Stimulated activated naive CD8-positive, alpha-beta T cell treated with anti-CD3 and anti-CD28 coated beads, Interleukin-15, Interleukin-2, amounts not matched to agents 100 U/mL and 50 U/mL, for 24 hours (primary cell): ENCODE measurements around the gene GFOD1.
"Not testable (repeated sequence)": the region's sequence is repeated elsewhere in the genome, so short reads cannot be mapped to it uniquely, and the experiment has no call there.

Experiments used
- ATAC-seq: fragments of 150-1000 bp; cut with Tn5 transposase; one replicate; pipeline ENCODE4 v1.10.0; 2021
- DNase-seq: peaks from one replicate; pipeline ENCODE4 v3.0.0; 2021

GFOD1 gene

DNA sequence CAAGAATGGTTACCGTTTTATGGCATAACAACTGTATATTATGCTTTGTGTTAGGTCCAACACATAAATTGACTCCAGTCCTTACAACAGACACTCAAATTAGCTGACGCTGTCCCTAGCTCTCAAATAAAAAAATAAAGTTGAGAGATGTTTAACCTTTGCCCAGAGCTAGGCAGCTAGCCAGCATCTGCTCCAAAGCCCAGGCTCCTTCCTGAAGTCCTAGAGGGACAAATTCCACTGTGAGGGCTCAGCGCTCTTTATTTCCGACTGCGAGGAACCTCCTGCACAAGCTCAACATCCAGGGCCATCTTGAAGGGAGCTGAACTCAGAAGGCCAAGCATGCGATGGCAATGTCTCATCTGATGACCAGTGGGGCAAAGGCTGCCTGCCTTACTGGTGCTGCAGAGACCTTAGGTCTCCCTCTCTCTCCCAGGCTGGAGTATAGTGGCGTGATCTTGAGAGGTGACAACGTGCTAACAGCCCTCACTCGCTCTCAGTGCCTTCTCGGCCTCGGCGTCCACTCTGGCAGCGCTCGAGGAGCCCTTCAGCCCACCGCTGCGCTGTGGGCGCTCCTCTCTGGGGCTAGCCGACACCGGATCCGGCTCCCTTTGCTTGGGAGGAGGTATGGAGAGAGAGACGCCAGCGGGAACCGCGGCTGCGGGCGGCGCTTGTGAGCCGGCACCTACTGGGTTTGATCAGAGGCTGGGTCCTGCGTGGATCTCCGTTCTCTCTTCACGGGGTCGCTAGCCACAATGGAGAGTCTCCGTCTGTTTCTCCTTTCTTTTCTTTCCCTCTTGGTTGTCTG lies 24.7 kb upstream of the GFOD1 start:
- DNase-seq (no peak), ATAC-seq (no peak)

DNA sequence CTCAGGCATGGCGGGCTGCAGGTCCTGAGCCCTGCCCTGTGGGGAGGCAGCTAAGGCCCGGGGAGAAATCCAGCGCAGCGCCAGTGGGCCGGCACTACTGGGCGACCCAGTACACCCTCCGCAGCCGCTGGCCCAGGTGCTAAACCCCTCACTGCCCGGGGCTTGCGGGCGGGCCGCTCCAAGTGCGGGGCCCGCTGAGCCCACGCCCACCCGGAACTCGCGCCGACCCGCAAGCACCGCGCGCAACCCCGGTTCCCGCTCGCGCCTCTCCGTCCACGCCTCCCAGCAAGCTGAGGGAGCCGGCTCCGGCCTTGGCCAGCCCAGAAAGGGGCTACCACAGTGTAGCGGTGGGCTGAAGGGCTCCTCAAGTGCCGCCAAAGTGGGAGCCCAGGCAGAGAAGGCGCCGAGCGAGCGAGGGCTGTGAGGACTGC lies 23.8 kb upstream of the GFOD1 start:
- not testable (repeated sequence) for ATAC-seq, DNase-seq

DNA sequence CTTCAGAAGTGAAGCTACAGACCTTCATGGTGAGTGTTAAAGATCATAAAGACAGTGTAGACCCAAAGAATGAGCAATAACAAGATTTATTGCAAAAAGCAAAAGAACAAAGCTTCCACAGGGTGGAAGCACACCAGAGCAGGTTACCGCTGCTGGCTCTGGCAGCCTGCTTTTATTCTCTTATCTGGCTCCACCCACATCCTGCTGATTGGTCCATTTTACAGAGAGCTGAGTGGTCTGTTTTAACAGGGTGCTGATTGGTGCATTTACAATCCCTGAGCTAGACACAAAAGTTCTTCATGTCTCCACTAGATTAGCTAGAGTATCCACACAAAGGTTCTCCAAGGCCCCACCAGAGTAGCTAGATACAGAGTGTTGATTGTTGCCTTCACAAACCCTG lies 23.0 kb upstream of the GFOD1 start:
- ATAC-seq, DNase-seq: not testable (repeated sequence)

DNA sequence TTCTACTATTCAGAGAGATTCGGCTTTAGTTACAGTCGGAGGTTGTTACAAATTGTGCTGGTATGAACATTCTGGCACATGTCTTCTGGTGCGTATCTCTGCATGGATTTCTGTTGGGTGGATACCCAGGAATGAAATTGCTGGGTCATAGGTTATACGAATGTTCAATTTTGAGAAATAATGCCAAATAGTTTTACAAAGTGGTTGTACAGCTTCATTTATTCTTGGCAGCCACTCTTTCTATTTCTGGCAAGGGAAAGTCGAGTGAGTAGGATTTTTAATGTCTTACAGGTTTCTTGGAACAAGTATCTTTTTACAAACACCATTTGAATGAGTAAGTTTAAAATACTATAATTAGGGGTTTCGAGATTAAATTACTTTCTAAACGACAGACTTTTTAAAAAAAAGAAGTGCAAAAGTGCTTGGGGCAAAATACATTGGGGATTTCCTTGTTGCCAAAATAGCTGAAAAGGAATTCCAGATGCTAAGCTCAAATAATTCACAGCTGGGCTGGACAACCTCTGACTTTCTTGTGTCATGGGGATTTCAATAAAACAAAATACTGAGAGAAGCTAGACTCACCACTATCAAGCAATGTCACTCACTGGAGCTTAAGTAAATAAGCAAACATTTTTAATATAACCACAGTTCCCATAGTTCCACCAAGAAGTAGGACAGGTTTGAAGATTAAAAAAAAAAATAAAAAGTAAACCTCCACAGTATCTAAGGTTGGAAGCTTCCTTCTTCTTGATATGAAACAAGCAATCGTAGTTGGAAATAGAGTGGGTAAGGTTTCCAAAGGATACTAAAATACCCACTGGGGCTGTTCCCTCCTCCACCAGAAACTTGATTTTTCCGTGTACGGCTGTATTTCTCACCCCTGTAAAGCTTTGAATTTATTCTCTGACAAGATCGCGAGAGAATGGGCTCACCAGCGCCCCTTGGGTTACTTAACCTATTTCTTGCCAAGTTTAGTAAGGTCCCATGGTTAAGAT lies 21.6 kb upstream of the GFOD1 start:
- ATAC-seq (no peak), DNase-seq (no peak)

DNA sequence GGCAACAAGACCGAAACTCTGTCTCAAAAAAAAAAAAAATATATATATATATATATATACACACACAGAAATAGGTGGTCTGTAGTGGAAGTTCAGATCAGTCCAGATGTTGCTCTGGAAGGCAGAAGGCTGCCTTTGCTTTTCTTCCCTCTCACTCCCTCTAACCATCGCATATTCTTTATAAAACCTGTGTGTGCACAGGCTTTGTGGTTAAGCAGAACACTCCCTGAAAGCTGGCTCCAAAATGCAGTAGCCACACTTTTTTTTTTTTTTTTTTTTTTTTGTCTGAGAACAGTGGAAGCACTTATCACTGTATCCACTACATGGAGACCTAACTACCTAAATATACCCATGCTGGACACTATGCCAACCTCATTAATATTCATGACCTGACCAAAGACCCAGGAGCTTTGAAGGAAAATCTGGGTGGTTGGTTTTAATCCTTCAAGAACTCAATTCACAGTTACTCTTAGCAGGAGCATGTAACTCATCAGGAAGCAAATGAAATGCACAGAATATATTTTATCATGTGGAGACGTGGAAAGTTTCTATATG lies 20.0 kb upstream of the GFOD1 start:
- ATAC-seq (no peak), DNase-seq (no peak)

DNA sequence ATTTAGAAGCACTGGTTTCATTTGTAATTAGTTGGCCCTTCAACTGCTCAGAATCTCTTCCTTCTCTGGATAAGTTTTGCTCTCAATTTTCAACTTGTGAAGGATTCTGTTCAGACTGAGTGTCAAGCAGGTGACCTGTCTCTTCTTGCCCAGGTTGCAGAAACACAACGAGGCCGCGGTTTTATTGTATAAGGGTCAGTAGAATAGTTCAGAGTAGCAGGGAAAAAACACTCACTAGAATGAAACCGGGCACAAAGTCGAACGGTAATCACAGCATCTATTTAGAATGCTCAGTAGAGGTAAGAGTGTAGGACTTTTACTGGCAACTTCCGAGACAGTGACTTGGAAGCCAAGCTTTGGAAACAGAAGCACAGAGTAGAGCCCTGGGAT lies 17.9 kb upstream of the GFOD1 start:
- ATAC-seq (no peak), DNase-seq (no peak)

DNA sequence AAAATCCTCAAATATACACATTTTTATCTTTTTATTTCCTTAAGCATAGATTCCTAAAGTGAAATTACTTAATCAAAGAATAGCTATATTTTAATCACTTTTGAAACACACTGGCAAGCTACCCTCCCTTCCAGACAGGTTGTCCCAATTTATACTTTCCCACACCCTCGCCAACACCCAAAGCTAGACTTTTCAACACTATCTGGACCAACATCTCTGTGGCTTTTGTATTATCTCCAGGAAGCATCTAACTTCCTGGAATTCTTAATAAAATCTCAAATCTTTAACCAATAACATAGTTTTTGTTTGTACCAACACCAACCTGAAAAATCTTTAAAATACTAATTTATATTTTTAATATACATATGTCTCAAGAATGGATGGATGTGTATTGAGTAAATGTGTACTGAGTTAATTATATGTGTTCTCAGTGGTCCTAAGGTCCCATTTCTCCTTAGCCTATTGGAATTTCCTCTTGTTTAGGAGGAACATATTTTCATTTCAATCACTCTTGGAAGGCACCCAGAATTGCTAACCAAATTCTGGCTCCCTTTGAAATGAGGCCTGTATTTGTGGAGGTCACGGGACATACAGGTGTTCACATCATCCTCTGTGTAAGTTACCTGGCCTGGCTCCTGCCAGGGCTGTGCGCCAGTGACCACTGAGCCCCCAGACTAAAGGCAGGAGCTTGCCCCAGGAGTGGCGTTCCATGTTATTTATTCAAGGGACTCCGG lies 17.4 kb upstream of the GFOD1 start:
- no peak for ATAC-seq
- DNase-seq, result no peak

DNA sequence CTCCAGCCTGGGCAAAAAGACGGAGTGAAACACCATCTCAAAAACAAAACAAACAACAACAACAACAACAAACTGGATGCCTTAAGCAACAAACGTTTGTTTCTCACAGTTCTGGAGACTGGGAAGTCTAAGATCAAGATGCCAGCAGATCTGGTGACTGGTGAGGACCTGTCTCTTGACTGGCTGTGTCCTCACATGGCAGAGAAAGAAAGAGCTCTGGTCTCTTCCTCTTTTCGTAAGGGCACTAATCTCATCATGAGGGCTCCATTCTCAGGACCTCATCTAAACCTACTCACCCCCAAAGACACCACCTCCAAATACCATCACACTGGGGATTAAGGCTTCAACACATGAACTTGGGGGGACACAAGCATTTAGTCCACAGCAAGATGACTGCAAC lies 13.5 kb upstream of the GFOD1 start:
- DNase-seq (no peak), ATAC-seq (no peak)

DNA sequence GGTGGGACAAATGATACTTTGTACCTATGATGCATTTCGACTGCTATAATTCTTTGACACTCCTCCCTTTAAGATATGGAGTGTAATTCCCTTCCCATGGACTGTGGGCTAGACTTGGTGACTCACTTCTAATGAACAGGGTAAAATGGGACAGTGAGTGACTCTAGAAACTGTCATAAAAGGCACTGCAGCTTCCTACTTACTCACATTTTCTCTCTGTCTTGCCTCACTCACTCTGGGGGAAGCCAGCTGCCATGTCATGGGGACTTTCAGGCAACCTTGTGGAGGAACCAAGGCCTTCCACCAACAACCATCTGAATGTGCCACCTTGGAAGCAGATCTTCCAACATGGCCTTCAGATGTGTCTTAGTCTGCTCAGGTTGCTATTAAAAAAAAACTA lies 12.9 kb upstream of the GFOD1 start:
- peak; percentile 11 for DNase-seq
- ATAC-seq, result peak; percentile 92

DNA sequence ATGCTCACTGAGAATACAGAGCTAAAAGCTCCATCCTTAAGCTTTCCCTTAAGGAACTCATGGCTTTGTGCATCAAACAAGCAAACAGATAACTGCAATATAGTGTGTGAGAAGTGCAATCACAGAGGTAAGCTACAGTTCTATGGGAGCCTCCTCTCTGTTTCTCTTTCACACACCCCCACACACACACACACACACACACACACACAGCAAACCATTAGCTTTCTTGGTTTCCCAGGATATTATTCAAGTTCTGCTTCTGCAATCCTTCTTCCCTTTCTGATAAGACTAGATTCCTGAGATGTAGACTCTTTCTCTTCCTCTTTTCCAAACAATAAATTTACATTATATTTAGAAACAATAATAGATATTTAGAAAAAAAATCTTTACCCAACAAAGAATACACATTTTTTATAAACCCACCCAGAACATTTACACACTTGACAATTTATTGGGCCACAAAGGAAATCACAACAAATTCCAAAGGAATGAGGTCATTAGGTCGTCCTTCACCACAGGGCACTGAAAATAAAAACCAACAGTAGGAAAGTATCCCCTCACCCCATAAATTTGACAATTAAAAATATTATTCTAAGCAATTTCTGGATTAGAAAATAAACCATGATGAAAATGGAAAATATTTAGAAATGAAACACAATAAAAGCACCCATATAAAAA lies 9.3 kb upstream of the GFOD1 start:
- no peak for ATAC-seq
- no peak for DNase-seq

DNA sequence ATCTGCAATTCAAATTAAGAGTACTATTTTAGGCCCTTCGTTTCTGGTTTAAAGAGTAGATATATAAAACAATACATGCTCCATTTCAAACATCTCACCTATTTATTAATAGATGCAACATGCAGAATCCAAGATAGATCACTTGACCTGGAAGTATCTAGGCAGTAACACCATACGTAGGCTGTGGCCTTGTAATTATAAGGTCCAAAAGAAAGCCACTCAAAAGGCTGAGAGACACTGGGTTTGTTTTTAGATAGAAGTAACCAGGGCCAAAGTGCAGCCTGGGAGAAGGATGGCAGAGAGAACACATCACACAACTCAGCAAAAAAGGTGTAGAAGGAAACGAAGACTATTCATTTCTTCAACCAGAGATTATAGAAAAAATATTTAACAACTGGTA lies 8.4 kb upstream of the GFOD1 start:
- ATAC-seq (no peak), DNase-seq (no peak)

DNA sequence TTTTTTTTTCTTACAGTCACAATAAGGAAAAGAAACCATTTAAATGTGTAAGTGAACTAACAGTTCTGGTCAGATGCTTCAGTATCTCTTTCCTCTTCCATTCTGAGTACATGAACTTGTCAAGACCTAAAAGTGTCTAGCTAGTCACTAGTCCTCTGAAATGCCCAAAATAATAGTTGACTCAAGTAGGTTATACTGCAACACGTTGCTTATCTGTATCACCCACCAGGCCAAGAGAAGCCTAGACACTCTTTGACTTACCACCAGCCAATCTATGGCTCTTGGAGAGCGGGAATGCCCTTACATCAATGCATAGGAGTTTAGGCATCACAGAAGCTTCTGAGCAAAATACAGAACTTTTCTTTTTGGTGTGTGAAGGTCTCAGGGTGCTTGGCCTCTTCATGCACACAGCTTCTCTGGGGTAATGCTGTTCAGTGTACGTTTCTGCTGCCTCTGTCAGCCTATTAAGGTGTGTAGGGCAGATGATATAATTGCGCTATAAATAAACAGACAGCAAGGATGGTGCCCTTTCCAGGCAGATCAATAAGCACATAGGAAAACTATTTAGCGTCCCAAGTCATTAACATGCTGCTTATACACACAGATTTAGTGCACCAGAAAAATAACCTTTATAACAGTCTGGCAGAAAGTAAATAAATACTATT lies 7.8 kb upstream of the GFOD1 start:
- DNase-seq (no peak), ATAC-seq (no peak)

DNA sequence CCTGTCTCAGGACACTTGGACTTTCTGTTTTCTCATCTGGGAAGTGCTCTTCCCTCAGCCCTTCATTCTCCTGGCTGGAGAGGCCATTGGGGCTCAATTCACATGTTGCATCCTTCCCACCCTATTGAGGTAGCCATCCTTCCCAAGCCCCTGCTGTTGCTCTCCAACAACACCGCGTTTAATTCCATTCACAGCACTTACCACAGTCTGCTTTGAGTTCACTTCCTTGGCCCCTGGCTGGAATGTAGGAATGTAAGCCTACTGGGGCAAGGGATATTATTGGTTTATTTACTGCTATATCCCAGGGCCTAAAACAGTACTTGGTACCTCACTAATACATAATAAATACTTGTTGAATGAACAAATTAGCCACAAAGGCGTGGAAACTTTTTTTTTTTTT lies 6.7 kb upstream of the GFOD1 start:
- DNase-seq (no peak), ATAC-seq (no peak)

DNA sequence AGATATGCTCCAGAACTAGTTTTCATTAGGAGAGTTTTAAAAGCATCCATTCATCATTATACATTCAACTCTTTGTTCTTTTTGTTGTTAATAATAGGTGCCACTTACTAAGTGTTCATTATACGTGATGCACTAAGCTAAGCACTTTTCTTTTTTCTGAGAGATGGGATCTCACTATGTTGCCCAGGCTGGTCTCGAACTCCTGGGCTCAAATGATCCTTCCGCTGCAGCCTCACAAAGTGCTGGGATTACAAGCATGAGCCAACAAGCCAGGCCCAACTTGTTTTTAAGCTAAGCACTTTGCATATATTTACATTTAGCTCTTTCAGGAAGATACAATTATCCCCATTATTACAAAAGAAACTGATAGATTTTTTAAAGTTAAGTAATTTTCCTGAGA lies 5.7 kb upstream of the GFOD1 start:
- ATAC-seq, result no peak

DNA sequence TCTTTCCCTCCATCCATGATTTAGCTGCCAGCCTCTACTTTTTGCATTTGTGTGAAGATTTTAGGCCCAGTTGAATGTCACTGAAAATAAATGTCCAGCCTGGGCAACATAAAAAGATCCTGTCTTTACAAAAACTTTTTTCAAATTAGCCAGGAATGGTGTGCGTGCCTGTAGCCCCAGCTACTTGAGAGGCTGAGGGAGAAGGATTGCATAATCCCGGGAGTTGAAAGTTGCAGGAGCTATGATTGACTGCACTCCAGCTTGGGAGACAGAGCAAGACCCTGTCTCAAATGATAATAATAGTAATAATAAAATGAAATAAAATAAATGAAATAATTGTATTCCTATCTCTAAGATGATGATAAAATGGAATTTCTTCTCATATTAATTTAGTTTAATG lies 5.0 kb upstream of the GFOD1 start:
- no peak for ATAC-seq
- no peak for DNase-seq

More for the DNA sequence above, 5.7 kb upstream of the GFOD1 start:
- no peak for DNase-seq

DNA sequence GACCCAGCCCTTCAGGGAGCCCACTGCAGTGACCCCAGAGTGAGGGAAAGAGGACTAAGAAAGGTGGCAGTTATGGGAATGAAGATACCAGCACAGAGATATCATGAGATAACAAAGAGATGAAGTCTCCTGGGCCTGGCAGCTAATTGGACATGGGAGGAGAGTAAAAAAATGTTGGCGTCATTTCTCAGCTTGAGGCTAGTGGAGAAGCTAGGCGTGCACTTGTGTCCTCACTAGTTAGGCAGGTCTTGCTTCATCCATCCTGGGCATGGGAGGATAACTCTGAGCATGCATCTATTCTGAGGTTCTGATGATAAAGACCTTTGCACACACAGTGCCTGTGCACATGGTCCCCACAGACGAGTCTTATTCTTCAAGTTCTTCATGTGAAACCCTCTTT lies 4.1 kb upstream of the GFOD1 start:
- ATAC-seq, result no peak
- no peak for DNase-seq

DNA sequence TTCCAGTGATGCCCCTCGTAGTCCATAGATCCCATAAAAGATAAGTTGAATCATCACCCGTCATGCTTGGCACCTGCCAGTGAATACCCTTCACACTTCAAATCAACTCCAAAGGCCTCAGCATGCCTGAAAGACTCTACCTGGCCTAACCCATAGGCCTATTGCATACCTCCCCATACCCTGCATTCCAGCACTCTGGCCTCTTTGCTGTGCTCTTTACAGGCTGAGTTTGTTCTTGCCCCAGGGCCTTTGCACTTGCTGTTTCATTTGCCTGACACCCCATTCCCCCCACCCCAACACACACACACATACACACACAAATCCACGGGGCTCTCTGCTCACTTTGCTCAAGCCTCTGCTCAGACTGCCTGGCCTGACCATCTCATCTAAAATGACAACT lies 3.0 kb upstream of the GFOD1 start:
- DNase-seq (no peak), ATAC-seq (no peak)

DNA sequence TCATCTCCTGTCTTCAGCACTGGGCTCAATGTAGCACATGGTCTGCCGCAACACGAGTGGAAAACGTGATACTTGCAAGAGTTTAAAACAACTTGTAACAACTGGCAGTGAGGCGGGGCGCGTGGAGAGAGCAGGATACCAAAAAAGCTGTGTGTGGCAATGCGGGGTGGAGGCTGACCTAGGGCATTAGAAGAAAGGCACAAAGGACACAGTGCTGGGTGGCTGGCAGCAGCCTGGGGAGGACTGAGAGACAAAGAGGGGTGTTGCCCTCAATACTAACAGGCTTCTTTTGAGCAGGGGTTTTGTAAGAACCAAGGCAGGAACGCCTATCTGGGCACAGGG lies 1.5 kb upstream of the GFOD1 start:
- no peak for DNase-seq
- ATAC-seq, result no peak

DNA sequence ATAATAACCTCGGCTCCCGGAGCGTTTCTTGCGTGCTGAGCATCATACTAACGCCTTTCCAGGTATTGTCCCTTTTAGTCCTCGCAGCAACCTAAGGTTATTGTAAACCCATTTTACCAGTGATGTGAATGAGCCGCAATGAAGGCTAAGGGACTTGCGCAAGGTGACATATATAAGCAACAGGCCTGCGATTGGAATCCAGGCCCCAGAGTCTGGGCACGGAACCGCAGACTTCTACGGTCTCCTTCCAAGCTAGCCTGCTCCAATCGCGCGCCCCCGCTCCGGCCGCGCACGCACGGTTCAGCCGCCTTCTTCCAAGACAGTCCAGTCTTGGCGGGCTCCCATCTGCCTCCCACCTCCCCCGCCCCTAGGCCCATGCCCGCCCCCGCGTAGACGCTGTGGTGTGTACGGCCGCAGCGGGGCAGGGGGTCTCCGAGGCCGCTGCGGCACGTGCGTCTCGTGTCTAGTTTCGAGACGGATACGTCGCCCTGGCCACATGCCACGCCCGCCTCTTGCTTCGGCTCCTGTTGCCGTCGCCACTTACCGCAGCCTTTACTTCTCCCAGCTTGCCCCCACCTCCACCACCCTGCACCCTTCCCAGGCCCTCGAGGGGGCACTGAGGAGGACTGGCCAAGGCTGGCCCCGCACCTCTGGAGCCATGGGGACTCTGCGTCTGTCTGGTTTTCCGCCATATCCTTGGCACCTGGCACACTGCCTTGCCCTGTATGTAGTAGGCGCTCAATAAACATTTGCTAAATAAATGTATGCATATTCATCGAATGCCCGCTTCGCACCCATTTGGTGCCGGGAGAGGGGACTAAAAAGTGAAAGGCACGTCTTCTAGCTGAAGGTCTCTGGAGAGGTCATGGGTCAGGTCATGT lies 855 bp upstream of the GFOD1 start:
- peak; percentile 47 for DNase-seq

DNA sequence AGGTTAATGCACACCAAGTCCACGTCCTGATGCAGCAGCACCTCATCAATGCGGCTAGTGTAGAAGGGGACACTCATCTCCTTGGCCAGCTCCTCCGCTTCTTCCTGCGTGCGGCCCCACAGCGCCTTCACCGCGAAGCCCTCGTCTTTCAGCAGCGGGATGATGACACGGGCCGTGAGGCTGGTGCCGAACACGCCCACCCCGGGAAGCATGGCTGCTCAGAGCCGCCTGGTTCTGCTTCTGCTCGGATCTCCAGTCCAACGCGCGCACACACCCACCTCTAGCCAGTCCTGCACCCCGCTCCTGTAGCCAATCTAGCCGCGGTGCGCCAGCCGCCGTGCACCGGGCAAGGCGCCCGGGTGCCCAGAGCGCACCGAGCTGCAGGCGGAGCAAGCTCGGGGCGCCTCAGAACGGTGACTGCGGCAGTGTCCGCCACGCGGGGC lies 700 bp downstream of the GFOD1 start:
- ATAC-seq, result peak; percentile 44
- DNase-seq, result peak; percentile 76

More for the DNA sequence above, 855 bp upstream of the GFOD1 start:
- ATAC-seq, result no peak
